Activated CD4-positive, alpha-beta T cell treated with anti-CD3 and anti-CD28 coated beads, Interleukin-2, Interleukin-6, amounts not matched to agents 100 ng/mL and 50 ng/mL, durations not matched to agents 16 hours and 8 hours (primary cell): ENCODE measurements around the gene NSUN4.
"Not testable (repeated sequence)": the region's sequence is repeated elsewhere in the genome, so short reads cannot be mapped to it uniquely, and the experiment has no call there.

Source experiments
- DNase-seq: peaks from one replicate; pipeline ENCODE4 v3.0.0-alpha.2; 2020

Gene NSUN4

DNA sequence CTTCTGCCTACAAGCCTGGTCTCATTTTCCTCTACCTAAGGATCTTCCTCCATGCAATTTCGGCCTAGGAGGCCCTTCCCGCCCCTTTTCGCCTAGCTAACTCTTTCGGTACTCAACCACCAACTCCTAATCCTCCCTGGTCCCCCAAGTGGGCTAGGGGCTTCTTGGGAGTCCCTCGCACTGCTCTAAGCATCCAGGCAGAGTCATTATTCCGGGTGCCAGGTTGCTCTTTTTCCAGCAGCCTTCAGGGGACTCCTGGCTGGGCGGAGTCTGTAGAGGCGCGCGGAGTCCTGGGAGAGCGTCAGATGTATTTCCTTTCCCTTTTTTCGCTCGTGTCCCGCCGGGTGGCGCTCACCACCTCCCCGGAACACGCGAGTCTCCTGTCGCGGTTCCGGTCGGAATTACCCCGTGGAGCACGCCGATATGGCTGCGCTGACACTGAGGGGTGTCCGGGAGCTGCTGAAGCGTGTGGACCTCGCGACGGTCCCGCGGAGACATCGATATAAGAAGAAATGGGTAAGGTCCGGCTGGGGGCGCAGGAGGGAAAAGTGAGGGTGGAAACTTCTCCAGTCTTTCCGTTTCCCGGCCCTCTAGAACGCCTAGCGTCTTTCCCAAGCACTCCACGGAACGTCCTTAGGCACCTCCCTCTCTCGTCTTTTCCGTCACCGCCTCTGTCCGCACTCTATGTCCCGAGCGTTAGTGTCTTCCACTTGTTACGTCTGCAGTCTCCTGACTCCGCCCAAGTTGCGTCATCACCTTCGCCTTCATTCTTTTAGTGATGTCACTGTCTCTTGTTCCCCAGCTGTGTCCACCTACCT lies at the start of gene NSUN4:
NSUN4 (plus strand) TSS at position 404 of the 818 bp plus-strand sequence; CDS start at position 424, 20 bp downstream.
- peak; percentile 92 for DNase-seq

DNA sequence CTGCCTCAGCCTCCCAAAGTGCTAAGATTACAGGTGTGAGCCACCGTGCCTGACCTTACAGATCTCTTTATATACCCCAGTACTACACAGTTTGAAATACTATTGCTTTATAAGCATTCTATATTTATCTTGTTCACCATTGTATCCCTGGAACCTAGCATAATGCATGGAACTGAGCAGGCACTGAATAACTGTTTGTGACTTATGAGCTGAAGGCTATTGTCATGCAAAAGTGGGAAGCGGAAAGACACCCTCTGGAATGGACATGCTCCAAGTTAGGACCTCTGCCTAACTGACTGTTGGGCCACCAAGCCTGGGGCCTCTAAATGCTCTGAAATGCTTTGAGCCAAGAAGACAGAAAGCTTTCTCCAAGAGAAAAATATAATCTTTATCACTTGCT lies 45.3 kb upstream of the NSUN4 start:
- no peak for DNase-seq

DNA sequence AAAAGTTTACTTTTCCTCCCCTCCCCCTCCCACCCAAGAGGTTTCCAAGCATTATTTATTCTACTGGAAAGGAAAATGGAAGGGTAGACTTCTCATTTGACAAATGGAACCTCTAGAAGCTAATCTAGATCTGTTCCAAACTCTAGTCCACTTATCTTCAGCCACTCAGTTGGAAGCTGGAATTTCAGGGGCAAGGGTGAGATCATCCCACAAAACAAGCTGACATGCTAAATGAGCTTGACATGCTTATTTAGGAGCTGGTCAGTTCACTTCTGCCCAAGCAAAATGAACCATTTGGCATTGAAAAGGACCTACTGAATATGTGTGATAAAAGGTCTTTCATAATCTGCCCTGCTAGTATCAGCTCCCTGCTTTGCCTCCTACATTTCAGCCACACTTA lies 42.2 kb upstream of the NSUN4 start:
- DNase-seq, result no peak

DNA sequence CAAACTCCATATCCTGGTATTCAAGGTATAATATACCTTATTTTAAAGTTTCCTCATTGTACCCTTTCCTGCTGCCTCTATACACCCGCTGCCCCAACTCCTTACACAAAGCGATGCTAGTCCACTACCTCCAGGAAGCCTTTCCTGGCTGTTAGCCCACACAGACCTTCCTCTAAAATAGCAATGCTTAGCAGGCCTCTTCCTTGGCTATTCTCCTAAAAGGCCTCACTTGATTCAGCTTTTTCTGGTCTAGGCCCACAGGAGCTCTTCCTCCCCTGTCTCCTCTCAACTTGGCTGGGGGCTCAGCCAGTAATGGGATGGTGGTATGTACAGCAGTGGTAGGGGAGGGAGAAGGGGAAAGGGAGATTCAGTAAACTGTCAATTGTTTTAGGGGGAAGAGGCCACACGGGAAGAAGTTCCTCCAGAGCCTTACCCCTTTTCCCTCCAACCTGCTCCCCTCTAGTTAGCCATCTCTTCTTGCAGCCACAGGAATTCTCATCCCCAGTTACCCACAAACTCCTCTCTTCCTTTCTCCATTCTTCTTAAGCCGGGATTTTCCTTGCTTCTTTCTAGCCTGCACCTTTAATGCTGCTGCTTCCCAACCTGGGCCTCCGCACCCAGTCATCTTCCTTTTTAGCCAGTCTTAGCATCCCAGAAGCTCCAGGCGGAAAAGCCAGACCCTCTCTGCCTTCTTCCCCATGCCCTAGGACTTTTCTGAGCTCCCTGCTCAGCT lies 39.8 kb upstream of the NSUN4 start:
- no peak for DNase-seq

DNA sequence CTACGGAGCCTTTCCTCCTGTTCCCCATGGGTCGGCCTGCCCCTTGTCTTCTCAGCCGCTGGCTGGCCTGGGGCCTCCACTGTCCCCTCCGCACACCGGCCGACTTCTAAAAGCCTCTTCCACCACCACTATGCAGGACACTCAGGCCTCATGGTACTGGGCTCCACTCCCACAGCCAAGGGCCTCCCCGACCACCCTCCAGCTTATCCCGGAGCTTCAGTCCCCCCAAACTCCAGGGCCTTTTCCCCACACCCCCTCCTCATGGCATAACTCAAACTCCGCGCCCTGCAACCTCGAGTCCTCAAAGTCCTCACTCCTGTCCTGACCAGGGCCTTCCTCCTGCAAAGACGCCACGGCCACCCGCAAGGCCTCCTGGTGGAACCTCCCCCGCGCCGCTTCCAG lies 39.2 kb upstream of the NSUN4 start:
- DNase-seq, result no peak

DNA sequence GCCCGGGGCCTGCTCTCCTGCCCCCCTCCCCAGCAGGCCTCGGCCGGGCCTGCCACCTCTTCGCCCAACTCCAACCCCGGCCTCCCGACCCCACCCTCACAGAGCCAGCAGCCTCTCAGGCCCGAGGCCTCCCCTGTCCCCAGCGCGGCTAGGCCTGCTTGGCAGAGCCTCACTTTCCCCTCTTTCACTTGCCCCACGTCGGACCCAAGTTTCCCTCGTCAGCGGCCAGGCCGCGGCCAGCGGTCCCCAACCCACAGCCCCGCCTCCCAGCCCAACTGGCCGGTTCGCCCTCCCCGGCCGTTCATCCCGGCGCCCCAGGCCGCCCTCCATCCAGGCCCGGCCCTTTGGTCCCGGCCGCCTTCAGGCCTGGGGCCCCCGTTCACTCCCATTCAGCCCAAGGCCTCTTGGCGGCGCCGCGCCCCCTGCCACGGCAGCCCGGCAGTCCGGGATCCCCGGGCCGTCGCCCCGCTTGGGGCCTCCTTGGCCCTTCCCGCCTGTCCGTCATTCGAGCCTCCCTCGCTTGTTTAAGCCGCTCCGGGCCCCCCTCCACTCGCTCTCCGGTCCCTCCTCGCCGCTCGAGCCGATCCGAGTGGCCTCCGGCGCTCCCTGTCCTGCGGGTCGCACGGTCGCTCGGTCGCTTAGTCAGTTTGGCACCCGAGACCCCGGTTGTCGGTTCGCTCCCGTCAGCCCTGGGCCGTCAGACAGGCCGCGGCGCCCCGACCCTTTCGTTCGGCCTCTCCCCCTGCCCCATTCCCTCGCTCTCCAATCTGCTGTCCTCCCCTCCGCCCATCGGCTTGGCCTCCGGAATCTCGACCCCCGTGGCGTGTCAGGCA lies 38.6 kb upstream of the NSUN4 start:
- DNase-seq, result peak; percentile 69

DNA sequence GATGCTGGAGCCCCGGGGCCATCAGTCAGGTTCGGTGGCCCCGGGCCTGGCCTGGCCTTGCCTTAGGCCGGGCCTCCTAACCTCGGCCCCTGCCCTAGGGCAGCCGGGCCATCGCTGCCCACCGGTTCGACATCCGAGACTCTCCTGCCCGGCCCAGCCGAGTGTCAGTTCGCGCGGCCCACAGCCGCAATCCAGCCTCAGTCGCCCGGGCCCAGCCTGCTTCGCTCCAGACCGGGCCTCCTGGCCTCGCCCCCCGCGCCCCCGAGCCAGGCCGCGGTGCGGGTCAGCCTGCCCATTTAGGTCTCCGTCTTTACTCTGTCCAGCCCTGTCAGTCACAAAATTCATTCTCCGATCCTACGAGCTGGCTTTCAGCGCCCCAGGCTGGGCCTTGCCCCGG lies 38.0 kb upstream of the NSUN4 start:
- peak; percentile 30 for DNase-seq

DNA sequence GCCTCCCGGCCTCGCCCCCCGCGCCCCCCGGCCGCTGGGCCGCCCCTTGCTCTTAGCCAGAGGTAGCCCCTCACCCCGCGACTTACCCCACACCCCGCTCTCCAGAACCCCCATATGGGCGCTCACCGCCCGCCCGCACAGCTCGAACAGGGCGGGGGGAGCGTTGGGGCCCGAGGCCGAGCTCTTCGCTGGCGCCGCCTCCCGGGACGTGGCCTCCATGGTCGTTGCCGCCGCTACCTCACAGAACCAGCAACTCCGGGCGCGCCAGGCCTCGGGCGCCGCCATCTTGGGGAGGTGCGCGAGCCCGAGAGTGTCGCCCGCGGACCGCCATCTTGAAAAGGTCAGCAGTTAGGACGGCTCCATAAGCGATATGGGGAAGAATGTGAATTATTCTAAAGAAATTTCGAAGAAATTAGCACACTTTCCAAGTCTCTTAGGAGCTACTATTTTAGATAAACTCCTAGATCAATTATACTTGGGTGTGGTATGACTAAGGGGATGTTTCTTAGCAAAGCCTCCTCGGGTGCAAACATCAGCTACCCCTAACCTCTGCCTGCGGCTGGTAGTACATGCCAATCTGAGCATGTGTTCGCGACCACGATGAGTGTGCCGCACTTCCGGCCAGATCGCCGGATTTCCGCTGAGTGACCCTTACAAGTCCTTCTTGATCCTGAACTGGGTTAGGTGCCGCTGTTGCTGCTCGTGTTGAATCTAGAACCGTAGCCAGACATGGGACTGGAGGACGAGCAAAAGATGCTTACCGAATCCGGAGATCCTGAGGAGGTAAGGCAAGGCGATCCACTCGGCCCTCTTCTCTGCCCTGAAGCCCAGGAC lies 37.4 kb upstream of the NSUN4 start, which contains the start of the genes LRRC41 and UQCRH:
LRRC41 (minus strand) TSS at position 579 of the 834 bp plus-strand sequence; CDS start at position 285, 294 bp downstream.
UQCRH (plus strand) TSS at position 661 of the 834 bp plus-strand sequence; CDS start at position 730, 69 bp downstream.
- DNase-seq, result peak; percentile 95

DNA sequence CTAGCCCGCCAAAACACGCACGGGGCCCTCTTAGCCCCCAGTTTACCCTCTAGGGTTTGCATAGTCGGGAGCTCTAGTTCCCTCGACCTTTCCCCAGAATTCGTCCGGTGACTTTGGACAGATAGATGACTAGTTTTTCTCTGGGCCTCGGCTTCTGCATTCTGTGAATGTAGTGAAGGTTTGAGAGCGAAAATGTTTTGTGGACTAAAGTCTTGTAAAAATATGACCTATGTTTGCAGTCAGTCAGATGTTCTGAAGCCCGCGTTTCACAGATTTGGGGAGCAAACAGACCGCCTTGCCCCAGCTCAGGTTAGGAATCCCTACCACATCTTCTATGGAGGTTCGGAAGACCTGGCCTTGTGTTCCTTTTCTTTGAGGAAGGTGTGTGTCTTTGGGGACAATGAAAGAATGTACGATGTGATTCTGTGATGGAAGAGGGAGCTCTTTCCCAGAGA lies 36.7 kb upstream of the NSUN4 start:
- no peak for DNase-seq

DNA sequence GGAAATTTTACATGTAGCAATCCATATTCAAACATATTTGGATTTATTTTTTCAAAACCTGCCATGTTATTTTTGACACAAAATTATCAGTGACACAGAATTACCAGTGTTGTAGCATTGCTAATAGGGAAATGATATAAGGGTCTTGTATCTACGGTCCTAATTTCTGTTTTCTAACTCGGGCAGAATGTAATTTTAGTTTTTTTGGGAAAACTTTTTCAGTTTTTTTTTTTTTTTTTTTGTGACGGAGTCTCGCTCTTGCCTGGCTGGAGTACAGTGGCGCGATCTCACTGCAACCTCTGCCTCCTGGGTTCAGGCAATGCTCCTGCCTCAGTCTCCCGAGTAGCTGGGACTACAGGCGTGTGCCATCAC lies 34.5 kb upstream of the NSUN4 start:
- DNase-seq, result no peak

DNA sequence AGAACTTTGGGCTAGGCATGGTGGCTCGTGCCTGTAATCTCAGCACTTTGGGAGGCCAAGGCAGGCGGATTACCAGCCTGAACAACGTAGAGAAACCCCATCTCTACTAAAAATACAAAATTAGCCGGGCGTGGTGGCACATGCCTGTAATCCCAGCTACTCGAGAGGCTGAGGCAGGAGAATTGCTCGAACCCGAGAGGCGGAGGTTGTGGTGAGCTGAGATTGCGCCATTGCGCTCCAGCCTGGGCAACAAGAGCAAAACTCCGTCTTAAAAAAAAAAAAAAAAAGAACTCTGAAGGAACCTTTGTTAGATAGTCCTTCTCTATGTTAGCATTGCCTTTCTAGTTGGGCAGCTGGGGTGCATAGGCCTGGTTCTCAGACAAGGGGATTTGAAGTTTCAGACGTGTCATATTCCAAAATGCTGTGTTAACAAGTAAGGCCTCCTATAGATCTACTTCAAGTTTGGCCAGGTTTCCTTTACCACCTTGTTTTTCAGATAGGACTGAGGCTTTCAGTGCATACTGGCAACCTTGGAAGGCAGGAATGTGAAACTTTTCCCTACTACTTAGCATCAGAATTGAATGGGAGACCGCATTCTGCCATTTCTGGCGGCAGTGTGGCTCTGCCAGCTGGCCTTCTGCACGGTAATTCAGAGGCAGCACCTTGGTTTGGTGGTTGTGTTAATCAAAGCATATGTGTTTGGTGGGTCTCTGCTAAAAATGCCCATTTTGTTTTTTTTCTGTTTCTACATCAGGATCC lies 31.0 kb upstream of the NSUN4 start:
- DNase-seq, result no peak

DNA sequence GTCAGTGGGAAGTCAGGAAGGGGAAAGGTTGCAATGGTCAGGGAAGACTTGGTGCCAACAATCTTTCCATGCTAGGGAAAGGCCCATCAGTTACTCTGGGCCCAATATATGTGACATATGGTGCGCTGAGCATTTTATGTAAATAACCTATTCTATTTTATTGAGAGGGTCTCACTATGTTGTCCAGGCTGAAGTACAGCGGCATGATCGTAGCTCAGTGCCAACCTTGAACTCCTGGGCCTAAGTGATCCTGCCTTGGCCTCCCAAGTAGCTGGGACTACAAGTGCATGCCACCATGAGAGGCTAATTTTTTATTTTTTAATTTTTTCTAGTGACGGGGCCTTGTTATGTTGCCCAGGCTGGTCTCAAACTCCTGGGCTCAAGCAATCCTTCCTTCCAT lies 30.3 kb upstream of the NSUN4 start:
- no peak for DNase-seq

DNA sequence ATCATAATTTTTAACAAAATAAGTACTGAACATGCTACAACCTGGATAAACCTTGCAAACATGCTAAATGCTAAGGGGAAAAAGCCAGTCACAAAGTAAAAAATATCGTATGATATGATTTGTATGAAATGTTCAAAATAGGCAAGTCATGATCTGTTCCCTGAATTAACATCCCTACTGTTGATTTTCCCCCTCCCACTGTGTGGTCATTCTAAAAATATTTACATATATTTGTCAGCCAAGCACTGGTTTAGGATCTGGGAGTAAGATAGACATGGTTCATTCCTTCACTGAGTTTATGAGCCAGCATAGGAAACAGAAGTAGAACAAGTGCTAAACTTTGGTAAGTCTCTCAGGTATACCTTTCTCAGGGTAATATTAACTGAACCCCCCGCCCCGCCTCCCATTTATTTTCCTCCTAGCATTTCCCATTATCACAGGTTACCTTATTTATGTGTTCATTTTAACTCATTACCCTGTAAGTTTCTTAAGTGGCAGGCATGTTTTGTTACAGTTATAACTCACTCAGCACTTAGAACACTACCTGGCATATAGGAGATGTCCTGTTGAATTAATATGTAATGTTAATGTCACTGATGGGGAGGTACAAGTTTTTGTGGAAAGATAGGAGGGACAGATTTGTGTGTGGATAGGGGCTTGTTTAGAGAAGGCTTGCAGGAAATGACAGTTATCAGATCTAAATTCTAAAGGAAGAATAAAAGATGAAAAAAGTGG lies 24.8 kb upstream of the NSUN4 start:
- DNase-seq, result no peak

DNA sequence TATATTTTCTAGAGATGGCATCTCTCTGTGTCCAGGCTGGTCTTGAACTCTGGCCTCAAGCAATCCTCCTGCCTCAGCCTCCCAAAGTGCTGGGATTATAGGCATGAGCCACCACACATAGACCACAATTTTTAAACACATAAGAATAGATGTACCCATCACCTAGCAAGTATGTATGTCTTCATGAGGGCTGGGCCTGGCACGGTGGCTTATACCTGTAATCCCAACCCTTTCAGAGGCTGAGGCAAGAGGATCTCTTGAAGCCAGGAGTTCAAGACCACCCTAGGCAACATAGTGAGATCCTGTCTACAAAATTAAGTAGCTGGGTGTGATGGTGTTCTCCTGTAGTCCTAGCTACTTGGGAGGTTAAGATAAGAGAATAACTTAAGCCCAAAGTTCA lies 23.3 kb upstream of the NSUN4 start:
- DNase-seq, result no peak

DNA sequence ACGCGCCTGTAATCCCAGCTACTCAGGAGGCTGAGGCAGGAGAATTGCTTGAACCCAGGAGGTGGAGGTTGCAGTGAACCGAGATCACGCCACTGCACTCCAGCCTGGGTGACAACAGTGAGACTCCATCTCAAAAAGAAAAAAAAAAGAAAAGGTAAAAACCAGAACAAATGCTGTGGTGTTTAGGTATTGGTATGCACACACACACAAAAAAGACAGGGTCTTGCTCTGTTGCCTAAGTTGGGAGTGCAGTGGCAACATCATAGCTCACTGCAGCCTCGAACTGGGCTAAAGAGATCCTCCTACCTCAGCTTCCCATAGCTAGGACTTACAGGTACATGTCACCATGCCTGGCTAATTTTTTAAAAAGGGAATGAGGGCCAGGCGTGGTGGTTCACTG lies 21.3 kb upstream of the NSUN4 start:
- not testable (repeated sequence) for DNase-seq

DNA sequence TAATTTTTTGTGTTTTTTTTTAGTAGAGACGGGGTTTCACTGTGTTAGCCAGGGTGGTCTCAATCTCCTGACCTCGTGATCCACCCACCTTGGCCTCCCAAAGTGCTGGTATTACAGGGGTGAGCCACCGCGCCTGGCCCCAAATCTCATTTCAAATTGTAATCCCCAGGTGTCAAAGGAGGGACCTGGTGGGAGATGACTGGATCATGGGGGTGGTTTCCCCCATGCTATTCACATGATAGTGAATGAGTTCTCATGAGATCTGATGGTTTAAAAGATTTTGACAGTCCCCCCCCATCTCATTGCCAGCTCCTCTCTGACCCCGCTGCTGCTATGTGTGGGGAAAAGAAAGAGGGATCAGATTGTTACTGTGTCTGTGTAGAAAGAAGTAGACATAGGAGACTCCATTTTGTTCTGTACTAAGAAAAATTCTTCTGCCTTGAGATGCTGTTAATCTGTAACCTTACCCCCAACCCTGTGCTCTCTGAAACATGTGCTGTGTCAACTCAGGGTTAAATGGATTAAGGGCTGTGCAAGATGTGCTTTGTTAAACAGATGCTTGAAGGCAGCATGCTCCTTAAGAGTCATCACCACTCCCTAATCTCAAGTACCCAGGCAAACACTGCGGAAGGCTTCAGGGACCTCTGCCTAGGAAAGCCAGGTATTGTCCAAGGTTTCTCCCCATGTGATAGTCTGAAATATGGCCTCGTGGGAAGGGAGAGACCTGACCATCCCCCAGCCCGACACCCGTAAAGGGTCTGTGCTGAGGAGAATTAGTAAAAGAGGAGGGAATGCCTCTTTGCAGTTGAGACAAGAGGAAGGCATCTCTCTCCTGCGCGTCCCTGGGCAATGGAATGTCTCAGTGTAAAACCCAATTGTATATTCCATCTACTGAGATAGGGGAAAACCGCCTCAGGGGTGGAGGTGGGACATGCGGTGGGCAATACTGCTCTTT lies 20.4 kb upstream of the NSUN4 start:
- not testable (repeated sequence) for DNase-seq

DNA sequence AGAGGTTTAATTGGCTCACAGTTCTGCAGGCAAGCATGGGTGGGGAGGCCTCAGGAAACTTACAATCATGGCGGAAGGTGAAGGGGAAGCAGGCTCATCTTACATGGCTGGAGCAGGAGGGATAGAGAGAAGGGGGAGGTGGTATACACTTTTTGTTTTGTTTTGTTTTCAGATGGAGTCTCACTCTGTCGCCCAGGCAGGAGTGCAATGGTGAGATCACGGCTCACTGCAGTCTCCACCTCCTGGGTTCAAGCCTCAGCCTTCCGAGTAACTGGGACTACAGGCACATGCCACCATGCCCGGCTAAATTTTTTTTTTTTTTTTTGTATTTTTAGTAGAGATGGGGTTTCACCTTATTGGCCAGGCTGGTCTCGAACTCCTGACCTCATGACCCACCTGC lies 18.4 kb upstream of the NSUN4 start:
- DNase-seq, result not testable (repeated sequence)

DNA sequence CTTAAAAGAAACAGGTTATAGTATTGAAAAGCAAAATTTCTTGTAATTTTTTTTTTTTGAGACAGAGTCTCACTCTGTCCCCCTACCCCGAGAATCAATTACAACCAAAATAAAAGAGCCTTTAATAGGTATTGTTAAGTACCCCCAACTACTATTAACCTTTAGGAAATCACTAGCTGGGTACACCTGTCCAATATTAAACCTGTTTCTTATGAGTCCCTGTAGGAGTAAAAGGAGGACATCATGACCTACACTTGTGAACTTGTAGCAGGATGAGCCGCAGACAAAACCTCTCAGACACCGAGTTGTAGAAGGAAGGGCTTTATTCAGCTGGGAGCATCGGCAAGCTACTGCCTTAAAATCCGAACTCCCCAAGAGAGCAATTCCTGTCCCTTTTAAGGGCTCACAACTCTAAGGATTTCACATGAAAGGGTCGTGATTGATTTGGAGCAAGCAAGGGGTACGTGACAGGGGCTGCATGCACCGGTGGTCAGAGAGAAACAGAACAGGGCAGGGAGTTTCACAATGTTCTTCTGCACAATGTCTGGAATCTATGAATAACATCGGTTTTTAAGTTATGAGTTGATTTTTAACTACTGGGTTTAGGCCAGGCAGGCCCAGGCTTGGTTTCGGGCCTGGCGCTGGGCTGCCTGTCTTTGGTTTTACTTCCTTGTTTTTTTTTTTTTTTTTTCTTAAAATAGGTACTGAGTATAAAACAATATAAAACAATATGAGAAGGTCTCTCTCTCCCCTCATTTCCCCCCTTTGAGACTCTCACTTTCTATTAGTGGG lies 15.1 kb upstream of the NSUN4 start:
- DNase-seq, result not testable (repeated sequence)
